PC-9 (cell line): ENCODE data around the gene IGF2R. TPM values are rescaled to one million over a fixed set of nuclear protein-coding genes. Genes with fewer than 3 reads are reported as not detected.

Experiments used
- BruUV-seq: library from RNA; stranded (reverse); fragments of 400-500 nt; replicated peaks from 2 replicates; lab custom pipeline; 2021; lab: Mats Ljungman, UMichigan
- CTCF ChIA-PET: fragments of 300-600 bp; sonication (Branson Sonifier 250); formaldehyde crosslinking; loops from one replicate; lab custom pipeline; 2022; ENCODE audit warnings: antibody characterized with exemption; lab: Charles Lee
- POLR2A ChIA-PET: fragments of 300-600 bp; sonication (Branson Sonifier 250); formaldehyde crosslinking; loops from one replicate; lab custom pipeline; 2022; ENCODE audit warnings: antibody characterized with exemption; ENCODE audit not compliant: unreplicated experiment; lab: Charles Lee
- DNase-seq, 2 experiments: peaks; one replicate each; pipeline versions ENCODE4 v3.0.0 to v3.0.0-alpha.2; 2015 to 2022; ENCODE audit warnings: mixed read lengths in 1 of 2
- H2AFZ ChIP-seq: fragments of 200-600 bp; sonication (generic); 2 replicates; pipeline ENCODE4 v1.8.1; 2017; ENCODE audit warnings: antibody characterized with exemption
- H3F3A ChIP-seq: fragments of 200-600 bp; sonication (generic); 2 replicates; pipeline ENCODE4 v1.8.1; 2017; ENCODE audit warnings: antibody characterized with exemption, mild to moderate bottlenecking, low read depth; ENCODE audit not compliant: insufficient read depth
- H3K27ac ChIP-seq: fragments of 200-600 bp; sonication (generic); 2 replicates; pipeline ENCODE4 v1.6.1; 2016; ENCODE audit warnings: mixed run types
- H3K27me3 ChIP-seq: fragments of 200-600 bp; sonication (generic); 2 replicates; pipeline ENCODE4 v1.6.1; 2016; ENCODE audit warnings: low read depth, mixed run types; ENCODE audit not compliant: insufficient read depth
- H3K36me3 ChIP-seq: fragments of 200-600 bp; sonication (generic); 2 replicates; pipeline ENCODE4 v1.6.1; 2016; ENCODE audit warnings: low read depth, mixed run types
- H3K4me1 ChIP-seq: fragments of 200-600 bp; sonication (generic); replicated peaks from 2 replicates; pipeline ENCODE4 v1.6.1; 2016; ENCODE audit warnings: mixed run types; ENCODE audit not compliant: insufficient read depth
- H3K4me2 ChIP-seq: fragments of 200-600 bp; sonication (generic); 2 replicates; pipeline ENCODE4 v1.6.1; 2017; ENCODE audit warnings: mixed run types
- H3K4me3 ChIP-seq: fragments of 200-600 bp; sonication (generic); 2 replicates; pipeline ENCODE4 v1.6.1; 2016; ENCODE audit warnings: mixed run types
- H3K79me2 ChIP-seq: fragments of 200-600 bp; sonication (generic); 2 replicates; pipeline ENCODE4 v1.6.1; 2017; ENCODE audit warnings: low read depth, mixed run types
- H3K9me2 ChIP-seq: fragments of 200-600 bp; sonication (generic); 2 replicates; pipeline ENCODE4 v1.8.1; 2017; ENCODE audit warnings: mild to moderate bottlenecking; ENCODE audit not compliant: insufficient read depth
- H3K9me3 ChIP-seq: fragments of 200-600 bp; sonication (generic); 2 replicates; pipeline ENCODE4 v1.8.1; 2016; ENCODE audit warnings: low read depth; ENCODE audit not compliant: insufficient read depth
- H4K20me1 ChIP-seq: fragments of 200-600 bp; sonication (generic); 2 replicates; pipeline ENCODE4 v1.8.1; 2017; ENCODE audit not compliant: insufficient read depth
- EZH2 ChIP-seq: fragments of 200-600 bp; sonication (generic); IDR thresholded peaks from 2 replicates; pipeline ENCODE4 v1.8.0; 2017; ENCODE audit warnings: antibody characterized with exemption, low read depth
- intact Hi-C: fragments of 100-400 bp; cut with micrococcal nuclease; formaldehyde crosslinking; loops from one replicate; pipeline ENCODE4 v1.10.0; 2022; ENCODE audit not compliant: unreplicated experiment
- total RNA-seq: library from RNA; stranded (reverse); gene quantifications from 2 replicates; pipeline ENCODE4 v1.2.3, GENCODE V29; 2021
- TF ChIP-seq, protein P1 (sequence below): fragments of 200-600 bp; sonication (generic); conservative IDR thresholded peaks from 2 replicates; pipeline ENCODE4 v1.6.1; 2017; ENCODE audit warnings: mixed run types, antibody characterized with exemption, mild to moderate bottlenecking, moderate library complexity

The IGF2R gene
- total RNA-seq, 1 experiment from 2014 or later, result 53.1 TPM

DNA sequence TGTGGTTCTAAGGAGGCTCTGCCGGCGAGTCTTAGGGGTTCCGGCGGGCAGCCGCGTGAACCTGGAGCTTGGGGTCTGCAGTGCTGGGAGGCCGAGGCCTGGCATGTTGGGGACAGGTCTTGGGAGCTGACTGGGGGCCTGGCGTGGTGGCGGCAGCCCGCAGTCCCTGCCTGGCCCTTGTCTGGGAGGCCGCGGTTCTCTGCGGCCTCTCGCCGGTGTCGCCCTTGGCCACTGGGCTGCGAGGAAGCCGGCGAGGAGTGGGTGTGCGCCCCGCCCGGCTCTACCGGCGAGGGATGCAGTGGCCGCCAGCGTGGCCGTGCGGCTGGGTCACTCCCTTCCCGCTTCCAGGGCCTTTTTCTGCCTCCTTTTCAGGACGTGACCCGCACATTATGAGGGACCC, 36.3 kb downstream of the IGF2R start:
- ChIA-PET CTCF (no interaction called here), POLR2A (no interaction called here)
- intact Hi-C loops, result no loop called here
- no TSS peak for BruUV-seq
- DNase-seq, result no peak
- Histone ChIP-seq H3K4me3 (no peak overlapping the region), H3K36me3 (0 out of 2 replicates have a peak, but pooled peaks cover 5% of the 10 kb centered on the region), H3K27me3 (no peaks in the 10 kb centered on the region), H3K9me3 (no peaks in the 10 kb centered on the region), H3F3A (no peaks in the 10 kb centered on the region), H3K4me2 (no peak overlapping the region), H2AFZ (no peak overlapping the region), H3K9me2 (no peaks in the 10 kb centered on the region), H4K20me1 (peaks cover 17% of the 10 kb centered on the region; the same call in 1 of the 2 replicates), H3K27ac (no peak overlapping the region), H3K79me2 (peaks cover 16% of the 10 kb centered on the region; the same call in 1 of the 2 replicates), H3K4me1 (no peaks in the 10 kb centered on the region)
- TF ChIP-seq, protein P1, sequence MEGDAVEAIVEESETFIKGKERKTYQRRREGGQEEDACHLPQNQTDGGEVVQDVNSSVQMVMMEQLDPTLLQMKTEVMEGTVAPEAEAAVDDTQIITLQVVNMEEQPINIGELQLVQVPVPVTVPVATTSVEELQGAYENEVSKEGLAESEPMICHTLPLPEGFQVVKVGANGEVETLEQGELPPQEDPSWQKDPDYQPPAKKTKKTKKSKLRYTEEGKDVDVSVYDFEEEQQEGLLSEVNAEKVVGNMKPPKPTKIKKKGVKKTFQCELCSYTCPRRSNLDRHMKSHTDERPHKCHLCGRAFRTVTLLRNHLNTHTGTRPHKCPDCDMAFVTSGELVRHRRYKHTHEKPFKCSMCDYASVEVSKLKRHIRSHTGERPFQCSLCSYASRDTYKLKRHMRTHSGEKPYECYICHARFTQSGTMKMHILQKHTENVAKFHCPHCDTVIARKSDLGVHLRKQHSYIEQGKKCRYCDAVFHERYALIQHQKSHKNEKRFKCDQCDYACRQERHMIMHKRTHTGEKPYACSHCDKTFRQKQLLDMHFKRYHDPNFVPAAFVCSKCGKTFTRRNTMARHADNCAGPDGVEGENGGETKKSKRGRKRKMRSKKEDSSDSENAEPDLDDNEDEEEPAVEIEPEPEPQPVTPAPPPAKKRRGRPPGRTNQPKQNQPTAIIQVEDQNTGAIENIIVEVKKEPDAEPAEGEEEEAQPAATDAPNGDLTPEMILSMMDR, result no peak
- TF ChIP-seq EZH2, result no peak

DNA sequence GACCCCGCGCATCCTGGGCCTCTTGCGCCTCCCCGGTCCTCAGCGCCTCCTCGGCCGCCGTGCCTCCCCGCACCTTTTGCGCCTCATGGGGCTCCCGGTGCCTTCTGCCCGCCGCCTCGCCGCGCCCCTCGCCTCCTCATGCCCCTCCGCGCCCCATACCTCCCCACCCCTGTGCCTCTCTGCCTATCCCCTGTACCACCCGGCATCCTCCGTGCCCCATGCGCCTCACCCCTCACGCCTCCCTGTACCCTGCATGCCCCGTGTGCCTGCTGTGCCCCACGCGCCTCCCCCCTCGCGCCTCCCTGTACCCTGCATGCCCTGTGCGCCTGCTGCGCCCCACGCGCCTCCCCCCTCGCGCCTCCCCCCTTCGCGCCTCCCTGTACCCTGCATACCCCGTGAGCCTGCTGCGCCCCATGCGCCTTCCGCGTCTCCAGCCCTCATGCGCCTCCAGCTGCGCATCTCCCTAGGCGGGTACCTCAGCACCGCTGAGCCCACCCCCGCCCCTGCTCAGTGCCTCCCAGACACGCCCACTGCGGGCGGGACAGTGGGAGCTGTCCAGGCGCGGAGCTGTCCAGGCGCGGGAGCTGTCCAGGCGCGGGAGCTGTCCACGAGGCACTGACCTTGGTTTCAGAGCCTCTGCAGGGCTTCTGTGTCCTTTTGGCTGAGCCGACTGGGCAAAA, 37.1 kb downstream of the IGF2R start:
- H3K9me3 ChIP-seq, result no peaks in the 10 kb centered on the region
- H3K27ac ChIP-seq, result no peak overlapping the region
- H3K9me2 ChIP-seq, result no peaks in the 10 kb centered on the region
- no peak for DNase-seq
- H3K4me2 ChIP-seq, result no peak overlapping the region
- H3K27me3 ChIP-seq, result no peaks in the 10 kb centered on the region
- no peak for TF ChIP-seq EZH2
- TF ChIP-seq, protein P1, result no peak
- H3F3A ChIP-seq, result no peaks in the 10 kb centered on the region
- intact Hi-C loops, result no loop called here
- 0 out of 2 replicates have a peak, but pooled peaks cover 5% of the 10 kb centered on the region for H3K36me3 ChIP-seq
- peaks cover 14% of the 10 kb centered on the region; the same call in 1 of the 2 replicates for H3K79me2 ChIP-seq
- no peaks in the 10 kb centered on the region for H3K4me1 ChIP-seq
- POLR2A ChIA-PET, result interaction anchor here (0.7 kb wide), 1 partner anchor 49 kb away, joined by 4 read pairs; no protein-coding TSS in a partner anchor
- no TSS peak for BruUV-seq
- H3K4me3 ChIP-seq, result no peak overlapping the region
- CTCF ChIA-PET, result no interaction called here
- peaks cover 17% of the 10 kb centered on the region; the same call in 1 of the 2 replicates for H4K20me1 ChIP-seq
- H2AFZ ChIP-seq, result no peak overlapping the region

DNA sequence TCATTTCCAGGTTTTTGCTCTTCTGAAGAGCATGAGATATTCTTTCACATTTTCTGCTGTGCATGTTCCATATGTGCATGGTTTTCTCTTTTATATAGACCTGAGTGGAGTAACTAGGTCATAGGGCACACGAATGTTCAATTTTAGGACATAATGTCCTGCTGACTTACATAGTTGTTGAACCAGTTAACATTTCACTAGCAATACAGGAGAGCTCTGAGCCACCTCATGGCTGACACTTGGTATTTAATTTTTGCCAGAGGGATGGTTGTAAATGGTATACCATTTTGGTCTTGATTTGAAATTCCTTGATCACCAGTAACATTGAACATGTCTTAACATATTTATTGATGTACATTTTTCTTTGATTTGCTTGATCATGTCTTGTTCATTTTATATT, 38.3 kb downstream of the IGF2R start:
- H3K9me2 ChIP-seq, result no peaks in the 10 kb centered on the region
- no peak overlapping the region for H3K4me3 ChIP-seq
- POLR2A ChIA-PET, result no interaction called here
- peaks cover 12% of the 10 kb centered on the region; the same call in 1 of the 2 replicates for H3K36me3 ChIP-seq
- no peaks in the 10 kb centered on the region for H3K9me3 ChIP-seq
- no peak overlapping the region for H3K27ac ChIP-seq
- H3K79me2 ChIP-seq, result peaks cover 14% of the 10 kb centered on the region; the same call in 1 of the 2 replicates
- H3K27me3 ChIP-seq, result no peaks in the 10 kb centered on the region
- no peak overlapping the region for H2AFZ ChIP-seq
- H3F3A ChIP-seq, result no peaks in the 10 kb centered on the region
- H4K20me1 ChIP-seq, result peaks cover 17% of the 10 kb centered on the region; the same call in 1 of the 2 replicates
- intact Hi-C loops, result no loop called here
- no peak overlapping the region for H3K4me2 ChIP-seq
- CTCF ChIA-PET, result no interaction called here
- BruUV-seq, result no TSS peak
- no peak for DNase-seq
- TF ChIP-seq, protein P1, result no peak
- TF ChIP-seq EZH2, result no peak
- H3K4me1 ChIP-seq, result no peaks in the 10 kb centered on the region
